HG03439 (cell line): ENCODE measurements around the gene CR1.
"Not testable (repeated sequence)": the region's sequence is repeated elsewhere in the genome, so short reads cannot be mapped to it uniquely, and the experiment has no call there.

Source experiments
- ATAC-seq: cut with Tn5 transposase; IDR thresholded peaks from one replicate; pipeline ENCODE4 v1.9.1; 2021; ENCODE audit warnings: mild to moderate bottlenecking, moderate library complexity; ENCODE audit not compliant: unreplicated experiment

The CR1 gene

DNA sequence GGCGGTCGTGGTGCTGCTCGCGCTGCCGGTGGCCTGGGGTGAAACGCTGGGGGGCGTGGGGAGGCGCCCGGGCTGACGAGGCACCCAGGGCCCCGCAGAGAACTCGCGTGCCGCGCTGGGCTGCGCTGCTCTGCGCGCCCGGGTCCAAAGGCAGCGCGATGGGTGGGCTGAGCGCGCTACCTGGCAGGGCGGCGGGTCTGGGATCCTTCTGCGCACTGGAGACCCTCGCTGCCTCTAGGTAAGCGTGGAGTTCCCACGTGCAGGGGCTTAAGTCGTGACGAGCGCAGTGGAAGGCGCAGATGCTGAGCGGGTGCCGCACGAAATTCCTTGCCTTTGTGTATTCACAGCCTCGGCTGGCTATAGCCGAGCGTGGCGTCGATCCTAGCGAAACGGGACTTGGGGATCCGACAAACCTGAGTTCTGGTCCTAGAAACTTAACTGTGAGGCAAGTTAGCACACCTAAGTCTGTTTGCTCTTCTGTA is 173.6 kb downstream of the CR1 start:
- no peak for ATAC-seq

DNA sequence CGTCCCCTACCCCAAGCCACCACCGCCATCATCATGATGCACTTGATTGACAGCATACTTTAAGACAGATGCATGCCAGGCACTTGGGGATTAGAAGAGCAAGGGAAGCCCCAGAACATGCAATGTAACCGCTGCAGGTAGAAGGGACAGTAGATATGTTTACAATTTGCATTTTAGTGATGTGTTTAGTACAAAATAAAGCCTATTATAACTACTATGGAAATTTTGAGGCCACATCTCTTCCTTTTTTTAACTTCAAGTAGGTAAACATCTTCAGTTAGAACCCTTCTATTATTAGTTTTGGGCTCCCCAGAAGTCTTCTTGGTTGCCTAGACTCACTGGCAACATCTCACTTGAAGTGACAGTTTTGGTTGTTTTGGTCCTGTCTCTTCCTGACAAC is 174.2 kb downstream of the CR1 start:
- ATAC-seq, result peak; percentile 85

DNA sequence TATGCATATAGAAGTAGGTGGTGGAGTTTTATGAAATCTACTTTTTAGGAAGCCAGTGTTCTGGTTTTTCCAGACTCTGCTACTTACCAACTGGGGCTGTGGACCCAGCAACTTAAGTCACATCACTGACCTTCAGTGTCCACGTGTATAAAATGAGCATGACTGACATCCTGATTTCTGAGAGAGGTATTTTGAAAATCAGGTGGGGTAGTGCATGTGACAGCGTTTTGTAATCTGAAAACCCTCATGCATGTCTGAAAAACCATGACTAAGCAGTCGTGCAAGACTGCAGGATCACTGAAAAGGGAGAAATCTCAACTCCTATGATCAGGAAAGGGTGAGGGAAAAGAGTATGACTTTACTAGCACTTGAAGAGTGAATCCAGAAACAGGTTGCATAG is 175.0 kb downstream of the CR1 start:
- no peak for ATAC-seq

DNA sequence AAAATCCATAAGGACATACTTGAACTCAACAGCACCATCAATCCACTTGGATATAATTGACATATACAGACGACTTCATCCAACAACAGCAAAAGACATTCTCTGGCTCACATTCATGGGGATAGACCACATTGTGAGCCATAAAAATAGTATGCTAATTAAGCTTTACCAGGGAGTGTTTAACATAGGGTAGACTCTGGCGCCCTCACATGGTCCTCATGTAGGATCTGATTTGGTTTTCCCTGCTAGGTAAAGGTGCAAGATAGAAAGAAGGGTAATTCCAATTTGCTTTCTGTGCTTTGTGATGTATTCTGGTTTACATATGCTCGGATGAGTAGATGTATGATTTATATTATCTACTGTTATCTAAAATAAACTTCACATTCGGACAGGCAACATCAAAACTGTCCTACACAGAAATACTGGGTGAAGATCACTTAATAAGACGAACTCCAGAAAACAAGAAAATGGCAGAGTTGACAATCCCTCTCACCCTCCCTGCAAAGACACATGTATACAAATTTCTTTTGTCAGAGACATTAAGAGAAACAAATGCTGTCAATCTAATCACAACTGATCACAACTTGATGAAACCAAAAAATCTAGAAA is 176.7 kb downstream of the CR1 start:
- no peak for ATAC-seq

DNA sequence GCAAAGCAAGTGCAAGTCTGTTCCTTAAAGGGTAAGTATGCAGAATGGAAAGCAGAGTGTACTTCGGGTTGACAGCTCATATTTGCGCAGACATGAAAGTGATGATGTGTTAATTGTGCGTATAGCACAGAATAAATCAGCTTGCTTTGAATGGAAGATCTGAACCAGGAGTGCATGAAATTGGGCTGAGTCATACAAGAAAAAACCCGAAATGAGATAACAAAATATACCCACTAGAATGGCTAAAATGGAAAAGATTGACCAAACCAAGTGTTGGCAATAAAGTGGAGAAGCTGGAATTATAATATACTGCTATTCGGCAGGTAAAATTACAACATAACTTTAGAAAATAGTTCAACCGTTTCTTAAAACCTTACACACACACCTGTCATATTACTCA is 177.4 kb downstream of the CR1 start:
- ATAC-seq, result no peak

DNA sequence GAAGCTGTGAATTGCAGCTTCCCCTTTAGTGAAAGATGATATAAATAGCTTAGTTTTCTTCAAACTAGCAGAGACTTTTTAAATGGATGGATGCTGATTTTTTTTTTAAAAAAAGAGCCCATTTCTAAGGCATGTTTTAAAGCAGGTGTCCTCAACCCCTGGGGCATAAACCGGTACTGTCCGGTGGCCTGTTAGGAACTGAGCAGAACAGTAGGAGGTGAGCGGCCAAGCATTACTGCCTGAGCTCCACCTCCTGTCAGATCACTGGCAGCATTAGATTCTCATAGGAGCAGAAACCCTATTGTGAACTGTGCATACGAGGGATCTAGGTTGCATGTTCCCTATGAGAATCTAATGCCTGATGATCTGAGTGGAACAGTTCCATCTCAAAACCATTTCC is 180.2 kb downstream of the CR1 start:
- ATAC-seq, result no peak

DNA sequence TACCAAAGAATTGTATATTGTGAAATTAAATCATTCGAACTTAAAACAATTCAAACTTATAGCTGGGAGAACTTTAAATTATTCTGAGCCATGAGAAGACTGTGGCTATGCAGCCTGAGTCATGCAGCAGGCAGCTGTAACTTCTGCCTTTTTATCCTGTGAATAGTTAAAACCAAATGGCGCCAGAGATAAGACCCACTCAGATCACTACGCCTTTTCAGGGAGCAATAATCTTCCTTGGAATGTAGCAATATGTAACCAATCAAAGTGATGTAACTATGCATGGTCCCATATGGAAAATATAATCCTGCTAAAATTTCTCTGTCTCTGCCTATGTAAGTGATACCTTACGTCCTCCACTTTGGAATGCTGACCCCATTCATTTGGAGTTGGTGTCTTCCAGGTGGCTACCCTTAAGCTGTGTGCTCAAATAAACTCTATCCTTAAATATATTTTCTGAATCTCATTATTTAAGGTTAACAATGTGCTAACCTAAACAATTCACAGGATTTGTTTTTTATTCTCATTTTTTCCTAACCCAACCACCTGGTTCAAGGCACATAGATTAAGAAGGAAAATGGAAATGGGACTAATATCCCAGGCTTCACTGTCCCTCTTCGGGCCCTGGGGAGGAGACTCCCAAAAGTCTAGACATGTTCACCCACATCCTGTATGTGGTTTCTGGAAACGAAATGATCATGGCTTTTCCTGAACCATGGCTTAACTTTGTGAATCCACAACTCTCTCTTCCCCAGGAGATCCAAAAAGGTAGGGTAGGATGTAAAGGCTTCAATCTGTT is 184.8 kb downstream of the CR1 start:
- not testable (repeated sequence) for ATAC-seq

DNA sequence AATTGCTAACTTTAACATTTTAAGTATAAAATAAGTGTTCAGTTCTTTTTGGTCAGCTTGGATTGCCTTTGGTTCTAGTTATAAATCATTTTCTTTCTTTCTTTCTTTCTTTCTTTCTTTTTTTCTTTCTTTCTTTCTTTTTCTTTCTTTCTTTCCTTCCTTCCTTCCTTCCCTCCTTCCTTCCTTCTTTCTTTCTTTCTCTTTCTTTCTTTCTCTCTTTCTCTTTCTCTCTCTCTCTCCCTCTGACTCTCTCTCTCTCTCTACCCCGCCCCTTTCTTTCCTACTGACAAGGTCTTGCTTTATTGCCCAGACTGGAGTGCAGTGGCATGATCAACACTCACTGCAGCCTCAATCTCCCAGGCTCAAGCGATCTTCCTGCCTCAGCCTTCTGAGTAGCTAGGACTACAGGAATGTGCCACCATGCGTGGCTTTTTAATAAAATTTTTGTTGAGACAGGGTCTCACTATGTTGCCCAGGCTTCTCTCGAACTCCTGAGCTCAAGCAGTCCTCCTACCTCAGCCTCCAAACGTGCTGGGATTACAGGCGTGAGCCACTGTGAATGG is 187.0 kb downstream of the CR1 start:
- ATAC-seq, result not testable (repeated sequence)

DNA sequence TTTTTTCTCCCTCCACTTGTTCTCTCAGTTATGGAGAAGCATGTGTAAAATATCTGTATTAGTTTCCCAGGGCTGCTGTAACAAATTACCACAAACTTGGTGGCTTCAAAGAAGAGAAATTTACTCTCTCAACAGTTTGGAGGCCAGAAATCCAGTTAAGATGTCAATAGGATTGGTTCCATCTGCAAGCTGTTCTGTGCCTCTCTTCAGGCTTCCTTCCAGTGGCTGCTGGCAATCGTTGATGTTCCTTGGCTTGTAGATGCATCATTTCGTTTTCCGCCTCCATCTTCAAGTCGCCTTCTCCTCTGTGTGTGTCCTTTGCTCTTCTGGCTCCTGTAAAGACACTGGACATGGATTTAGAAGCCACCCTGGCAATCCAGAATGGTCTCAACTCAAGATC is 194.6 kb downstream of the CR1 start:
- ATAC-seq, result not testable (repeated sequence)

DNA sequence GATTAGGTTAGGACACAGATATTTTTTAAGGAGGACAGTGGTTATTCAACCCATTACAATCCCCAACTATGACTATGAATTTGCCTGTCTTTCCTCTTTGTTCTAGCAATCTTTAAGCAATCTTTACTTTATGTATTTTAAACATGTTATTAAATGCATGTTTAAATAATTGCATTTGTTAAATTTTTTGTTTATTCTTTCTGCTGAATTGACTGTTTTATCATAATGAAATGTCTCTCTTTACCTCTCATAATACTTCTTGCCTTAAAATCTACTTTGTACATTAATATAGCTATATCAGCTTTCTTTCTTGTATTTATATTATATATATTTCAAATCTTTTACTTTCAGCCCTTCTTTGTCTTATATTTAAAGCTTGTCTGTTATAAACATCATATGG is 195.1 kb downstream of the CR1 start:
- no peak for ATAC-seq
